Fibroblast of the conjunctiva (primary cell): Measurements from ENCODE around the gene ZNF555.

Source experiments
- DNase-seq: peaks from one replicate; pipeline ENCODE4 v3.0.0-alpha.2; 2010; ENCODE audit warnings: low read depth

Gene ZNF555

DNA sequence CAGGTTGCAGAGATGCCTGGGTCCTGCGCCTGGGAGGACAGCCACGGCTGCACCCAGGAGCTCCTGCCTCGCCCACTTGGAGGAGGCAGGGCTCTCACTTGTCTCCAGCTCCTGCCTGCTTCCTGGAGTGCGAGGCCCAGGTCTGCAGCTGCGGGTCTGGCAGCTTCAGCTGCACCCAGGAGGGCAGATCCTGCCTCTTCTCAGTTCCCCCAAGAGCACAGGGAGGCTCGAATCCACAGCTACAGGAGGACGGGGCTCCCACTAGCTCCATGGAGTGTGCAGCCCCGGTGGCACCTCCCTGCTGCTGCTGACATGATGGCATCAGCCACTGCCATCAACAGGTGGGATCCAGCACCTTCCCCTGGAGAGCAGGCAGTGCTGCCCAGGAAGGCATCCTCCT lies 17.1 kb upstream of the ZNF555 start:
- no peak for DNase-seq

GRCh38 chr19:2827022-2827421 lies 14.3 kb upstream of the ZNF555 start:
- DNase-seq, result no peak

DNA sequence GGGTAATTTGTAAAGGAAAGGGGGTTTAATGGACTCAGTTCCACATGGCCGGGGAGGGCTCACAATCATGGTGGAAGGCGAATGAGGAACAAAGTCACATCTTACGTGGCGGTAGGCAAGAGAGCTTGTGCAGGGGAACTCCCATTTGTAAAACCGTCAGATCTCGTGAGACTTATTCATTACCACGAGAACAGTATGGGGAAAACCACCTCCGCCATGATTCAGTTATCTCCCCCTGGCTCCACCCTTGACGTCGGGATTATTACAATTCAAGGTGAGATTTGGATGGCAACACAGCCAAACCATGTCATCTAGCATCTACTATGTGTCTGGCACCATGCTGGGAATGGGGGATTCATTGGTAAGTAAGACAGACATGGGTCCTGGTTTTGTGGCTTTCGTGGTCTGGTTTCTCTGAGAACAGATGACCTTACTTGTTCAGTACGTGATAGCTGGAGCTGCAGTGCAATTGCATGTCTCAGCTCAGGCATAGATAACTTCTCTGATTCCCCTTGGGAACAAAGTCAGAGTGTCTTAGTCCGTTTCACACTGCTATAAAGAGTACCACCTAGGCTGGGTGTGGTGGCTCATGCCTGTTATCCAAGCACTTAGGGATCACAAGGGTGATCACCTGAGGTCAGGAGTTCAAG lies 13.3 kb upstream of the ZNF555 start:
- no peak for DNase-seq

DNA sequence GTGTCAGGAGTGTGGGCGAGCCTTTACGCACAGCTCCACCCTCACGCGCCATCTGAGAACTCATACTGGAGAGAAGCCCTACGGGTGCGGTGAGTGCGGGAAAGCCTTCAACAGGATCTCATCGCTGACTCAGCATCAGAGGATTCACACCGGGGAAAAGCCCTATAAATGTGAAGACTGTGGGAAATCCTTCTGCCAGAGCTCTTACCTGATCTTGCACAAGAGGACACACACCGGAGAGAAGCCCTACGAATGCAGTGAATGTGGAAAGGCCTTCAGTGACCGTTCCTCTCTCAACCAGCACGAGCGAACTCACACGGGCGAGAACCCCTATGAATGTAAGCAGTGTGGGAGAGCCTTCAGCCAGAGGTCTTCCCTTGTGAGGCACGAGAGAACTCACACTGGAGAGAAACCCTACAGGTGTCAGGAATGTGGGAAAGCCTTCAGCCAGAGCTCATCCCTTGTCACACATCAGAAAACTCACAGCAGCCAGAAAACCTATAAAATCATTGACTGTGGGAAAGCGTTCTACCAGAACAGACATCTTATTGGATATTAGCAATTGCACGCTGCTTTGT lies 6.9 kb upstream of the ZNF555 start:
- no peak for DNase-seq

- no peak for DNase-seq
Measured at GRCh38 chr19:2837430-2837829, 3.8 kb upstream of the ZNF555 start.

DNA sequence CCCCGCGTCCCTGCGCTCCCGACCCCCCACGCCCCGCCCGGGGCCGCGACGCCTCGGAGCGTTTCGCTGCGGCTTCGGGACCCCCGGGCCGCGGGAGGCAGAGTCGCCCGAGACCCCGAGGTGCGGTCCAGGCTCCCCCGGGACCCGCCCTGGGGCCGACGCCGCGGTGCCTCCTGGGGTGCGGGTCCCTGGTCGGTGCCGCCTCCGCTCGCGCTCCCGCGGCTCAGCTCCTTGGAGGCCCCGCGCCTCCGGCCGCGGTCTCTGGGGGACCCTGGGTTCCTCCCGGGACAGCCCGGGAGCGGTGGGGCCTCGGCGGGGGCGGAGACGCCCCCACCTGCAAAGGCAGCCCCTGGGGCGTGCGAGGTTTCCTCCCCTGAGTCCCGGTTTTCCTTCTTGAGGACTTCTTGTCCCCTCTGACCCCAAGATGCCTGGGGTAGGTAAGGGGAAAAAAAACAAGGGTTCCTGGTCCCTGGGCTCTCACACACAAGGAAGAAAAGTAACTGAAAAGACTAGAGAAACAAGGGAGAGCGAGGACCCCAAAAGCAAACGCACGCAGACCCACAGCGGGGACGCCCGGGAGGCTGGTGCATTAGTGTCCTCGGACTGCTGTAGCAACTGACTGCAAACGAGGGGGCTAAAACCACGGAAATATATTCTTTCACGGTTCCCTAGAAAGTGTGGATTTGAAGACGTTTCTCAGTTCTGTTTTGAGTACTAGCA lies 740 bp downstream of the ZNF555 start:
- DNase-seq, result no peak

- no peak for DNase-seq
Measured at GRCh38 chr19:2845107-2845506, 3.8 kb downstream of the ZNF555 start.

GRCh38 chr19:2846180-2846894 lies 5.1 kb downstream of the ZNF555 start:
- no peak for DNase-seq

GRCh38 chr19:2847507-2847906 lies 6.2 kb downstream of the ZNF555 start:
- no peak for DNase-seq

GRCh38 chr19:2848616-2849015 lies 7.3 kb downstream of the ZNF555 start:
- no peak for DNase-seq

DNA sequence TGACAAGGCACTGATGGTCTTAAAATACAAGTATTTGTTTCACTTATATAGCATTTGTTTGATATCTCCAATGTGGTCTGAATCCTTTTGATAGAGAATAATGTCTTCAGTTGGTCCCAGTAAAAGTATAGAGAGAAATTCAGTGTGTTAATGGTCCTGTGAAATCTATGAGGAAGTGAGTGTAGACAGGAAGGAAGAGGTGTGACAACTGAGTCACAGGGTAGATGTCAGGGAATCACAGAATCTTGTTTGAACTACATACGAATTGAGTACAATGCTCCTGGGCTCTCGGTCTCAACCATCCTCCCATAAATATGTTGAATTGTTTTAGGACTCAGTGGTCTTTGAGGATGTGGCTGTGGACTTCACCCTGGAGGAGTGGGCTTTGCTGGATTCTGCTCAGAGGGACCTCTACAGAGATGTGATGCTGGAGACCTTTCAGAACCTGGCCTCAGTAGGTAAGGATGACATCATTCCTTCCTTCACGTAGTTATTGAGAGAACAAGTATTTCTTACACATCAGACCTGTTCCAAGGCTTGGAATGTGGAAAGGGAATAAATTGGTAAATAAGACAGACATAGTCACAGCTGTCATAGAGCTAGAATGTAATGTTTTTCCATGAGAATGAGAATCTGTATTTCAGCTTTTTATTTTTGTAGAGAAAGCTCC lies 9.1 kb downstream of the ZNF555 start:
- no peak for DNase-seq

- DNase-seq, result no peak
Measured at GRCh38 chr19:2852598-2852997, 11.3 kb downstream of the ZNF555 start.

DNA sequence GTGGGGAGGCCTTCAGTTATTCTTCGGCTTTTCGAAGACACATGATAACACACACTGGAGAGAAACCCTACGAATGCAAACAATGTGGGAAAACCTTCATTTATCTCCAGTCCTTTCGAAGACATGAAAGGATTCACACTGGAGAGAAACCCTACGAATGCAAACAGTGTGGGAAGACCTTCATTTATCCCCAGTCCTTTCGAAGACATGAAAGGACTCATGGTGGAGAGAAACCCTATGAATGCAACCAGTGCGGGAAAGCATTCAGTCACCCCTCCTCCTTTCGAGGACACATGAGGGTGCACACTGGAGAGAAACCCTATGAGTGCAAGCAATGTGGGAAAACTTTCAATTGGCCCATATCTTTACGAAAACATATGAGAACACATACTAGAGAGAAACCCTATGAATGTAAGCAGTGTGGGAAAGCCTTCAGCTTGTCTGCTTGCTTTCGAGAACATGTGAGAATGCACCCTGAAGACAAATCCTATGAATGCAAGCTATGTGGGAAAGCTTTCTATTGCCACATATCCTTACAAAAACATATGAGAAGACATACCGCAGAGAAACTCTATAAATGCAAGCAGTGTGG lies 11.8 kb downstream of the ZNF555 start:
- no peak for DNase-seq

- DNase-seq, result no peak
Measured at GRCh38 chr19:2854849-2855248, 13.6 kb downstream of the ZNF555 start.

GRCh38 chr19:2856457-2857050 lies 15.3 kb downstream of the ZNF555 start:
- DNase-seq, result no peak

DNA sequence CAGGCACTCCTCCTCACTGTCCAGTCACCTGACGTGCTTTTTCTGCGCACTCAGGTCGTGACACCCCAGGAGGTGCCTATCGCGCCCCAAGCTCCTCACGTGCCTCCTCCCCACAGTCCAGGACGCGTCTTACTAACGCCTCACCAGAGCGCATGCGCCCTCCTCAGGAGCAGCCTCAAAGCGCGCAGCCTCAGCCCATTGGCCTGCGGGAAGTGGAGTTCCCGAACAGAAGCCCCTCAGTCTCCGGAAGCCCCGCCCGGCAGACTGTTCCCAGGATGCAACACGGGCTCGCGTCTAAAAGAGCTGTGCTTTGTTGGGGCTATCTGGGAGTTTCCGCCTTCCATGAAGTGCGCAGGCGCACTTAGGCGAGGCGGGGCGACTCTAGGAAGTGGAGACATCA lies 17.6 kb downstream of the ZNF555 start:
- no peak for DNase-seq

DNA sequence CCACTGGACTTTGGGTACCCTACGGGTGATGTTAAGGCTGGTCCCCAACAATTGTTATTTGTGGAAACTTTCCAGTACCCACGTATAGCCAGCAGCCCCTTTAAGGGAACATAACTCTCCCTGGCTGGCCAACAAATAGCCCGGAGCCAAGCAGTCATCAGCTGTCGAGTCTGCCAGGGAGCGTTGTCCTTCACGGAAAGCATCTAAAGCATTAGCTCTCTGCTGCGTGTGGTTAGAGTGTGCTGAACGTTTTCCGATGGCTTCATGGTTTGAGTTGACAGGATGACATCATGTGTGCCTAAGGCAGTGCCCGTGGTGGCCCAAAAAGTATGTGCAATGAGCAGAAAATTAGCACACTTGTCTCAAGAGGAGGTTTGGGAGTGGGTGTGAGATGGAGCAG lies 22.5 kb downstream of the ZNF555 start:
- DNase-seq, result no peak

- DNase-seq, result no peak
Measured at GRCh38 chr19:2865334-2866100, 24.2 kb downstream of the ZNF555 start.

DNA sequence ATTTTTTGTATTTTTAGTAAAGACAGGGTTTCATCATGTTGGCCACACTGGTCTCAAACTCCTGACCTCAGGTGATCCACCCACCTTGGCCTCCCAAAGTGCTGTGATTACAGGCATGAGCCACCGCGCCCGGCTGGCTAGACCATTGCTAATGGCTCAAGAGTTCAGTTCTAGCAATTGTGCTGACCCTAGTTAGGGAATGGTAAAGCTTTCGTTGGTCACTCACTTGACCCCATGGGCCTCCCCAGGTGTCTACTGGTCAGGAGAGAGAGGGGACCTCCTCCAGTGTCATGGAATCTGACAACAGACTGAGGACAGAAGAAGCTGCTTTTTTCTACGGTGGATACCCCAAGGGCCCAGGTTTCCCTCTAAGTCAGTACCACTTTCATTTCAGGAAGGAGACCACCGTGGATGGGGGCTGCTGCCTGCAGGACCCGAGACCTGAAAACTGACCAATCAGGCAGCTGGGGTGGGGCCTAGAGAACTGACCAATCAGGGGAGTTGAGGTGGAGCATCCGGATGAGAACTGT lies 25.3 kb downstream of the ZNF555 start:
- DNase-seq, result no peak
